VCaP (cell line): ENCODE data around the gene KRTAP5-8.
"Not testable (repeated sequence)": the region's sequence is repeated elsewhere in the genome, so short reads cannot be mapped to it uniquely, and the experiment has no call there.

Source experiments
- H3K27ac ChIP-seq: fragments of 450-650 bp; 2 replicates; pipeline ENCODE4 v1.5.1; 2017
- TF ChIP-seq, protein P1 (sequence below): fragments of 450-650 bp; conservative IDR thresholded peaks from 2 replicates; pipeline ENCODE4 v1.5.1; 2017; ENCODE audit warnings: mild to moderate bottlenecking, moderate library complexity

The KRTAP5-8 gene

DNA sequence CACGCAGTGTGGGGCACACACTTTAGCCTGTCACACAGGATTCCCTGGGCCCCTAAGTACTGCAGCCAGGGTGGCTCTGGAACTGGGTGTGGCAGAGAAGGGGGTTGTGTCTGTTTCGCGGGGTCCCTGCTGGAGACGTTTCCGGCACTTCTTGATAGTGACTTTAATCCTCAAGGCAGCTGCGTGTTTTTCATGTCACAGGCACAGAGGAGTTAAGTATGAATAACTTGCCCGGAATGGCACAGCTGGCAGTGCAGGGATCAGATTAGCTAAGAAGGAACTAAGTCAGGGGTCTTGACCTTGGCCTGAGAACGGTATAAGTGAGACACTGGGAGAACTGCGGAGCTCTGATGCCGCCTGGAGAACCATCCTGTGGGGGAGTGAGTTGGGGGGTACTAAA lies 18.3 kb upstream of the KRTAP5-8 start:
- TF ChIP-seq, protein P1, sequence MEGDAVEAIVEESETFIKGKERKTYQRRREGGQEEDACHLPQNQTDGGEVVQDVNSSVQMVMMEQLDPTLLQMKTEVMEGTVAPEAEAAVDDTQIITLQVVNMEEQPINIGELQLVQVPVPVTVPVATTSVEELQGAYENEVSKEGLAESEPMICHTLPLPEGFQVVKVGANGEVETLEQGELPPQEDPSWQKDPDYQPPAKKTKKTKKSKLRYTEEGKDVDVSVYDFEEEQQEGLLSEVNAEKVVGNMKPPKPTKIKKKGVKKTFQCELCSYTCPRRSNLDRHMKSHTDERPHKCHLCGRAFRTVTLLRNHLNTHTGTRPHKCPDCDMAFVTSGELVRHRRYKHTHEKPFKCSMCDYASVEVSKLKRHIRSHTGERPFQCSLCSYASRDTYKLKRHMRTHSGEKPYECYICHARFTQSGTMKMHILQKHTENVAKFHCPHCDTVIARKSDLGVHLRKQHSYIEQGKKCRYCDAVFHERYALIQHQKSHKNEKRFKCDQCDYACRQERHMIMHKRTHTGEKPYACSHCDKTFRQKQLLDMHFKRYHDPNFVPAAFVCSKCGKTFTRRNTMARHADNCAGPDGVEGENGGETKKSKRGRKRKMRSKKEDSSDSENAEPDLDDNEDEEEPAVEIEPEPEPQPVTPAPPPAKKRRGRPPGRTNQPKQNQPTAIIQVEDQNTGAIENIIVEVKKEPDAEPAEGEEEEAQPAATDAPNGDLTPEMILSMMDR = no peak
- no peak overlapping the region for H3K27ac ChIP-seq

DNA sequence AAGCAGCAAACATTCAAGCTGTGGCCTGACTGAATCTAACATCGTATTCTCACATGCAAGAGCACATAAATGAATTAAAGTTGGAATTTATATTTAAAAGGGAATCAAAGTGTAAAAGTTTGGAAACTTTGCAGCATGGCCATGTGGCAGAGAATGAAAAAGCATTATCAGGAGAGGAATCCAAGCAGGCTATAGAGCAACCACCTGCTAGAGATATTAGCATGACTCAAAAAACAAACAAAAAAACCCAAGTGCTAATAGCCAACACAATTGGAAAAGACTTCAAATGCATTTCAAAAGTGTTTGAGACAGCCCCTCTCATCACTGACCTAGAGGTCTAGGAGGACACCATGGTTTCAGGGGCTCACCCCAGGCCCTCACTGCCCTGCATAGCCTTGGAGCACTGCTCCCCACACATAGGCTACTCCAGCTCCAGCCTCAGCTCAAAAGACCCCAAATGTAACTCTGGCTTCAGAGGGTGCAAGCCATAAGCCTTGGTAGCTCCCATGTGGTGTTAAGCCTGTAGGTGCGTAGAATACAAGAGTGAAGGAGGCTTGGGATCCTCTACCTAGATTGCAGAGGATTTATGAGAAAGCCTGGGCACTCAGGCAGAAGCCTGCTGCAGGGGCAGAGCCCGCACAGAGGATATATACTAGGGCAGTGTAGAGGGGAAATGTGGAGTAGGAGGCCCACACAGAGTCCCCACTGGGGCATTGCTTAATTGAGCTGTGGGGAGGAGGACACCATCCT lies 12.5 kb upstream of the KRTAP5-8 start:
- H3K27ac ChIP-seq = no peak overlapping the region
- TF ChIP-seq, protein P1 = no peak

DNA sequence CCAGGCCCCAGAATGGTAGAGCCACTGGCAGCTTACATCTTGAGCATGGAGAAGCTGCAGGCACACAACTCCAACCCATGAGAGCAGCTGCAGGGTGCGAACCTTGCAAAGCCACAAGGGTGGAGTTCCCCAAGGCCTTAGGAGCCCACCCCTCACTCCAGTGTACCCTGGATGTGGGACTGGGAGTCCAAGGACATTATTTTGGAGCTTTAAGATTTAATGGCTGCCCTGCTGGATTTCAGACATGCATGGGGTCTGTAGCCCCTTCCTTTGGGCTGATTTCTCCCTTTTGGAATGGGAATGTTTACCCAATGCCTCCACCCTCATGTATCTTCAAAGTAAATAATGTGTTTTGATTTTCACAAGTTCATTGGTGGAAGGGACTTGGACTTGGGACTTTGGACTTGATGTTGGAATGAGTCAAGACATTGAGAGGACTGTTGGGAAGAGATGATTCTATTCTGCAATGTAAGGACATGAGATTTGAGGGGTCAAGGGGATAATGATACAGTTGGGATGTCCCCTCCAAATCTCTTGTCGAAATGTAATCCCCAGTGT lies 11.8 kb upstream of the KRTAP5-8 start:
- TF ChIP-seq, protein P1 = no peak
- H3K27ac ChIP-seq = no peak overlapping the region

- not testable (repeated sequence) for H3K27ac ChIP-seq
These were observed 10.8 kb upstream of the KRTAP5-8 start, which contains the start of gene KRTAP5-7 for GRCh38 chr11:71526796-71527575. Gene KRTAP5-7, plus strand, starts transcription at chr11:71527267. Its CDS starts 34 bp downstream, at chr11:71527301.

GRCh38 chr11:71527576-71528210 lies 10.1 kb upstream of the KRTAP5-8 start:
- no peak overlapping the region for H3K27ac ChIP-seq
- TF ChIP-seq, protein P1 = no peak

DNA sequence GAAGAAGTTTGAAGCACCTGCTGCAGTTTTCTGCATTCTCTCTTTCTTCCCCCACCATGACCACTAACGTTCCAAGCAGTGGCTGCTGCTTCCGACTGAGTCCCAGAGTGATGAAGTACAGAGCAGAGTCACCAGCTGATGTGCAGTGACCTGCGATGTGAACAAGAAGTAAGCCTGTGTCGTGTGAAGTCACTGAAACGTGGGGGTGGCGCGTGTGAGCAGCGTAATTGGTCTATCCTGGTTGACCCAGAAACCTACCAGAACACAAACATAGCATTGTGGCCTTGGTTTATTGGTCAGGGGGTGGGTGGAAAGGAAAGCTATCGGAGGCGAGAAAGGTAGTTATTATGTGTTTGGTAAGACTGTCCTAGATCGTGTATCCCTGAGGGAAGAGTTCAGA lies 7.2 kb upstream of the KRTAP5-8 start:
- TF ChIP-seq, protein P1 = no peak
- H3K27ac ChIP-seq = no peak overlapping the region

GRCh38 chr11:71532036-71532610 lies 5.7 kb upstream of the KRTAP5-8 start:
- no peak overlapping the region for H3K27ac ChIP-seq
- TF ChIP-seq, protein P1 = no peak

DNA sequence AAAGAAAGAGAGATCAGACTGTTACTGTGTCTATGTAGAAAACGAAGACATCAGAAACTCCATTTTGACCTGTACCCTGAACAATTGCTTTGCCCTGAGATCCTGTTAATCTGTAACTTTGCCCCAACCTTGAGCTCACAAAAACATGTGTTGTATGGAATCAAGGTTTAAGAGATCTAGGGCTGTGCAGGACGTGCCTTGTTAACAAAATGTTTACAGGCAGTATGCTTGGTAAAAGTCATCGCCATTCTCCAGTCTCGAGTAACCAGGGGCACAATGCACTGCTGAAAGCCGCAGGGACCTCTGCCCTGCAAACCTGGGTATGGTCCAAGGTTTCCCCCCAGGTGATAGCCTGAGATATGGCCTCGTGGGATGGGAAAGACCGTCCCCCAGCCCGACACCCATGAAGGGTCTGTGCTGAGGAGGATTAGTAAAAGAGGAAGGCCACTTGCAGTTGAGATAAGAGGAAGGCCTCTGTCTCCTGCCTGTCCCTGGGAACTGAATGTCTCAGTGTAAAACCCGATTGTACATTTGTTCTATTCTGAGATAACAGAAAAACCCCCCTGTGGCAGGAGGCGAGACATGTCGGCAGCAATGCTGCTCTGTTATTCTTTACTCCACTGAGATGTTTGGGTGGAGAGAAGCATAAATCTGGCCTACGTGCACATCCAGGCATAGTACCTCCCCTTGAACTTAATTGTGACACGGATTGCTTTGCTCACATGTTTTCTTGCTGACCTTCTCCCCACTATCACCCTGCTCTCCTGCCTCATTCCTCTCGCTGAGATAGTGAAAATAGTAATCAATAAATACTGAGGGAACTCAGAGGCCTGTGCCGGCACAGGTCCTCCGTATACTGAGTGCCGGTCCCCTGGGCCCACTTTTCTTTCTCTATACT lies 2.9 kb upstream of the KRTAP5-8 start:
- H3K27ac ChIP-seq = not testable (repeated sequence)
